AG04449 (cell line): ENCODE measurements around the gene PIP4K2A.

ENCODE experiments used
- CTCF ChIA-PET: fragments of 350-600 bp; formaldehyde crosslinking; extraction: SDS; loops from one replicate; lab custom pipeline; 2021; ENCODE audit warnings: antibody characterized with exemption; lab: Yijun Ruan, JAX
- POLR2A ChIA-PET: fragments of 400-600, 350-600 bp; formaldehyde crosslinking; extraction: SDS; loops from one replicate; lab custom pipeline; 2020; ENCODE audit warnings: antibody characterized with exemption, inconsistent platforms; lab: Yijun Ruan, JAX
- DNase-seq: peaks from one replicate; pipeline ENCODE4 v3.0.0-alpha.2; 2010; ENCODE audit warnings: low read depth, low spot score
- H3K4me3 ChIP-seq: 2 replicates; pipeline ENCODE4 v1.5.1; 2011; ENCODE audit warnings: low read depth, mild to moderate bottlenecking, control low read depth, low read length
- TF ChIP-seq, protein P1 (sequence below): IDR thresholded peaks from one replicate; pipeline ENCODE4 v1.5.1; 2011; ENCODE audit warnings: mild to moderate bottlenecking, moderate library complexity, low read length, control low read depth, inconsistent platforms; ENCODE audit not compliant: insufficient read depth; ENCODE audit errors: missing control alignments

The PIP4K2A gene

DNA sequence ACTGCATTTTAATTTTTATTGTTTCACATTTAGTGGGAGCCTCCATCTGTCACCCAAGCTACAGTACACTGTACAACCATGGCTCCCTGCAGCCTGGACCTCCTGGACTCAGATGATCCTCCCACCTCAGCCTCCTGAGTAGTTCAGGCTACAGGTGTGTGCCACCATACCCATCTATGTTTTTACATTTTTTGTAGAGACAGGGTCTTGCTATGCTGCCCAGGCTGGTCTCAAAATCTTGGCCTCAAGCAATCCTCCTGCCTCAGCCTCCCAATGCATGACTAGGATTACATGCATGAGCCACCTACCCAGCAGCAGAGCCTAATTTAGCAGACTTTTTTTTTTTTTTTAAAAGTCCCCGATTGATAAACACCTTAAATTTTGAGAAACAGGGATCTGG, 5.6 kb downstream of the PIP4K2A start:
- ChIA-PET POLR2A (no interaction called here), CTCF (no interaction called here)
- no peak for DNase-seq
- no peak overlapping the region for H3K4me3 ChIP-seq
- TF ChIP-seq, protein P1, sequence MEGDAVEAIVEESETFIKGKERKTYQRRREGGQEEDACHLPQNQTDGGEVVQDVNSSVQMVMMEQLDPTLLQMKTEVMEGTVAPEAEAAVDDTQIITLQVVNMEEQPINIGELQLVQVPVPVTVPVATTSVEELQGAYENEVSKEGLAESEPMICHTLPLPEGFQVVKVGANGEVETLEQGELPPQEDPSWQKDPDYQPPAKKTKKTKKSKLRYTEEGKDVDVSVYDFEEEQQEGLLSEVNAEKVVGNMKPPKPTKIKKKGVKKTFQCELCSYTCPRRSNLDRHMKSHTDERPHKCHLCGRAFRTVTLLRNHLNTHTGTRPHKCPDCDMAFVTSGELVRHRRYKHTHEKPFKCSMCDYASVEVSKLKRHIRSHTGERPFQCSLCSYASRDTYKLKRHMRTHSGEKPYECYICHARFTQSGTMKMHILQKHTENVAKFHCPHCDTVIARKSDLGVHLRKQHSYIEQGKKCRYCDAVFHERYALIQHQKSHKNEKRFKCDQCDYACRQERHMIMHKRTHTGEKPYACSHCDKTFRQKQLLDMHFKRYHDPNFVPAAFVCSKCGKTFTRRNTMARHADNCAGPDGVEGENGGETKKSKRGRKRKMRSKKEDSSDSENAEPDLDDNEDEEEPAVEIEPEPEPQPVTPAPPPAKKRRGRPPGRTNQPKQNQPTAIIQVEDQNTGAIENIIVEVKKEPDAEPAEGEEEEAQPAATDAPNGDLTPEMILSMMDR, result no peak

DNA sequence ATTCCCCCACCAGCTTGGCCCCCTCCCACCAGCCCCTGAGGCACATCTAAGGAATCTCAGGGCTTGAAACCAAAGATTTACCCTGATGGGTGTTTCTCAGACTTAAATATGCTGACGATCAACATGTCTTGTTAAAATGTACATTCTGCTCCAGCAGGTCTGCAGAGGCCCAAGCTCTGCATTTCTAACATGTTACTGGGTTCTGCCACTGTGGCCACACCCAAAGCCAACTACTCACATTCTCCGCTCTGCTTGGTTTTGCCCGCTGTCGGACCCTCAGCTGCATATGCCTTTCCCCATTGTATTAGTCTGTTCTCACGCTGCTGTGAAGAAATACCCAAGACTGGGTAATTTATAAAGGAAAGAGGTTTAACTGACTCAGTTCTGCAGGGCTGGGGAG, 8.9 kb downstream of the PIP4K2A start:
- TF ChIP-seq, protein P1, result no peak
- CTCF ChIA-PET, result no interaction called here
- POLR2A ChIA-PET, result no interaction called here

DNA sequence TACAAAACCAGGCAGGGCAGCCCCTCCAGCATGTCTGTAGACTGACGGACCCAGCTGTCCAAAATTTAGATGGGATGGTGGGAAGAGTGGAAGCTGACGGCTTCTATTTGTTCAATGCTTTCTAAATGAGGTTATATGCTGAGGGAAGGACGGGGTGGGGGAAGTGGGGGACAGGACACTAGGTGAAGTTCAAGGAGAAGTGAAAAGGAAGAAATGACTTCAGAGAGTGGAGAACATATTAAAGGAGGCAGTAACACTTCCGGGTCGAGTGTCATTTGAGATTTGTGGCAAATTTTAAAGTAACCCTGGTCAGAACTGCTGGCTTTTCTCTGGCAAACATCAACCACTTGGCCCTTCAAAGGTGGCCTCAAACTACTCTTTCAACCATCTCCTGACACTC, 9.4 kb downstream of the PIP4K2A start:
- H3K4me3 ChIP-seq, result no peak overlapping the region
- DNase-seq, result no peak
- CTCF ChIA-PET, result interaction anchor here (1.4 kb wide), 1 partner anchor 14 kb away, joined by 4 read pairs; no protein-coding TSS in a partner anchor
- POLR2A ChIA-PET, result interaction anchor here (0.7 kb wide), 1 partner anchor 13 kb away, joined by 5 read pairs; no protein-coding TSS in a partner anchor
- TF ChIP-seq, protein P1, result no peak

More for the DNA sequence above, 8.9 kb downstream of the PIP4K2A start:
- DNase-seq, result no peak
- H3K4me3 ChIP-seq, result no peak overlapping the region

DNA sequence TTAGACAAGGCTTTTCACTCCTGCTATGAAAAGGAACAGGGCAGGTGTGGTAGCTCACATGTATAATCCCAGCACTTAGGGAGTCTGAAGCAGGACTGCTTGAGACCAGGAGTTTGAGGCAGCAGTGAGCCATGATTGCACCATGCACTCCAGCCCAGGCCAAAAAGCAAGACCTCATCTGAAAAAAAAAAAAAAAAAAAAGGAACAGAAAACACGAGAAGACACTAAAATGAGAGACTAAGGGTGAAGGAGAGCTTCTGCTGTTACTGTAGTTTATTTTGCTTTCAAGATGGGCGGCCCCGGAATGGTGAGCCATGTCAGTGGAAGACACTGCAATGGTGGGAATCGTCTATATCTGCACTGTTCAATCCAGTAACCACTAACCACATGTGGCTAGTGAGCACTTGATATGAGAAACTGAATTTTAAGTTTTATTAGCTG, 9.9 kb downstream of the PIP4K2A start:
- TF ChIP-seq, protein P1, result no peak
- DNase-seq, result no peak
- no peak overlapping the region for H3K4me3 ChIP-seq
- ChIA-PET POLR2A (interaction anchor here (0.7 kb wide), 1 partner anchor 13 kb away, joined by 5 read pairs; no protein-coding TSS in a partner anchor), CTCF (interaction anchor here (1.0 to 1.4 kb wide), 2 partner anchors 11 to 13 kb away, joined by 3 to 4 read pairs; no protein-coding TSS in a partner anchor)

DNA sequence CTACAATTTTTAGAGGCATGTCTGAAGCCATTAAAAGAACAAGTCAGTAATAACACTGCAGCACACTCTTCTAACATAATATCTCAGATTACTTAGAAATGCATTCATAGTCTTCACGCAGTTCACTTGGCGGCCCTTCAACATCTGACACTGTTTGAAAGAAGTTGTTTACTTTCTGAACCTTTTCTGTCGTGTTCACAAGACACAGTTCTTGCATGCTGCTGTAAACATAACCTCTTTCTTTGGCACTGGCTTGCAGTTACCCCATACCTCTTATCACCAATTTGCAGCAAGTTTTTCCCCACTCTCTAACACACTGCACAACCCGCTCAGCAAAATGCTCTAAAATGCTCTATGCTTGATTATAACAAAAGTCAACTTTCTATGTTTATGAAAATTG, 12.0 kb downstream of the PIP4K2A start:
- CTCF ChIA-PET, result no interaction called here

DNA sequence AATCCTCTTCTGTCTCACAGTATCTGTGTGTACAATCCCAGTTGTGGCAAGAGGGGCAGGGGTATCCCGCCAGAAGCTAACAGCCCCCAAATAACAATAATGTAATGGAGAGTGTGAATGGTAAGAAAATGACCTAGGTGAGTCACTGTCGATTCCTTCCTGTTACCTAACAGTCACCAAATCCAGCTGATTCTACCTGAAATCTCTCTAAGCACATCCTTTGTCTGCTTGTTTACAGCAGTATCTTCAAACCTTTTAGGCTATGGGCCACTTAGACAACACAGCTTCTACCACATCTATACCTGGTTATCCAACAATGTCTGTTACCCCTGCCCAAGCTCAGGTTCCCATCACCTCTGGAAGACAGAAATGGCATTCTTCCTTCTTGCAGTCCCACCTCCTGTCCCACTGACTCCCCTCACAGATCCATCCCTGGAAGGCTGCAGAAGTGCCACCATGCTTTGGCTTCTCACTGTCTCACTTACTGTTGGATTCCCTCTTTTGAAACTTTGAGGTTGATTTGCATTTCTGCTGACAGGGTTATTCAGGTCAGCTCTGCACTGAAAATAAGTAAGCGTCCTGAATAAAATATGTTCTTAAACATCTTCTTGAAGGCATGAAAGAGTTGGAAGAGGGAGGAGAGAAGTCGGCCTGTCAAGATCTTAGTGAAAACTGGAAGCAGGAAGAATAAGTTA, 13.1 kb downstream of the PIP4K2A start:
- DNase-seq, result no peak
- ChIA-PET CTCF (no interaction called here), POLR2A (no interaction called here)
- TF ChIP-seq, protein P1, result no peak
- H3K4me3 ChIP-seq, result no peak overlapping the region

More for the DNA sequence above, 12.0 kb downstream of the PIP4K2A start:
- TF ChIP-seq, protein P1, result no peak
- no peak for DNase-seq
- POLR2A ChIA-PET, result no interaction called here
- H3K4me3 ChIP-seq, result no peak overlapping the region
